K562 treated with DMSO at 1 percent for 24 hours (cell line): Measurements from ENCODE around the gene ESR2. TPM values are rescaled to one million over a fixed set of nuclear protein-coding genes. Genes with fewer than 3 reads are reported as not detected.

ENCODE experiments used
- total RNA-seq: library from RNA; unstranded; fragments of 300-600 nt; gene quantifications from 2 replicates; pipeline ENCODE4 v1.2.3, GENCODE V29; 2022; ENCODE audit warnings: low read depth; ENCODE audit not compliant: insufficient read depth

Gene ESR2
- total RNA-seq: 1.0 and 1.5 TPM in 2 replicates

GRCh38 chr14:64293976-64294671 is at the start of gene ESR2:
TSS of gene ESR2 (minus strand) at chr14:64294371. CDS start at chr14:64282985, 11,386 bp downstream.

Other genes starting within 250 kb of the ESR2 start
- gene MTHFD1, start 94.0 kb upstream of the ESR2 start, total RNA-seq: 47.3 and 47.4 TPM in 2 replicates
- gene AKAP5, start 171.1 kb upstream of the ESR2 start, total RNA-seq: 0.29 and 0.42 TPM in 2 replicates
- gene ZBTB25, start 209.5 kb upstream of the ESR2 start, total RNA-seq: 2.4 and 3.4 TPM in 2 replicates
- 14.1 and 15.7 TPM in 2 replicates for gene ZBTB1, start 210.4 kb upstream of the ESR2 start, total RNA-seq
- not detected in 2 replicates for gene HSPA2, start 246.4 kb upstream of the ESR2 start, total RNA-seq